Astrocyte of the spinal cord (primary cell): ENCODE measurements around the gene C2orf76.

Source experiments
- DNase-seq: peaks from one replicate; pipeline ENCODE4 v3.0.0; 2011; ENCODE audit warnings: low read depth, low spot score
- H3K4me3 ChIP-seq: 2 replicates; pipeline ENCODE4 v1.5.1; 2011; ENCODE audit warnings: low read depth, mild to moderate bottlenecking, low read length, moderate library complexity
- in situ Hi-C: cut with HindIII; loops from 2 replicates; pipeline ENCODE4 v1.10.0; 2017; ENCODE audit warnings: low sequenced_read_pairs
- TF ChIP-seq, protein P1 (sequence below): IDR thresholded peaks from 2 replicates; pipeline ENCODE4 v1.5.1; 2012; ENCODE audit warnings: low read depth, mild to moderate bottlenecking, low read length, inconsistent platforms

C2orf76 gene

DNA sequence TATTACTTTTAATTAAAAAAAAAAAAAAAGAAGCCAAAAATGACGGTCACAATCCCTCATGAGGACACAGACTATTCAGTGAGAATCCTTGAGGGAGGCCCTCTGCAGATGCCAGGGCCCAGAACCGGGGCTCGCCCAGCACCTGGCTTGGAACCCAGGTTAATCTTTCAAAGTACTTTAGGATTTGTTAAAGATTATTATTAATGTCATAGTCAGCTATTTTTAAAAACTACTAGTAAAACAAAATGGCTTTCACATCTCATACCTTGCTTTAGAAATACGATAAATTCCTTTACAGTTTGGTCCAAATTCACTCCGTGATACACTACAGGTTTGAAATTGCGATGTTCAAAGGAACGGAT lies 27.1 kb downstream of the C2orf76 start:
- in situ Hi-C loops, result no loop called here
- no peak for DNase-seq
- H3K4me3 ChIP-seq, result no peak overlapping the region
- TF ChIP-seq, protein P1, sequence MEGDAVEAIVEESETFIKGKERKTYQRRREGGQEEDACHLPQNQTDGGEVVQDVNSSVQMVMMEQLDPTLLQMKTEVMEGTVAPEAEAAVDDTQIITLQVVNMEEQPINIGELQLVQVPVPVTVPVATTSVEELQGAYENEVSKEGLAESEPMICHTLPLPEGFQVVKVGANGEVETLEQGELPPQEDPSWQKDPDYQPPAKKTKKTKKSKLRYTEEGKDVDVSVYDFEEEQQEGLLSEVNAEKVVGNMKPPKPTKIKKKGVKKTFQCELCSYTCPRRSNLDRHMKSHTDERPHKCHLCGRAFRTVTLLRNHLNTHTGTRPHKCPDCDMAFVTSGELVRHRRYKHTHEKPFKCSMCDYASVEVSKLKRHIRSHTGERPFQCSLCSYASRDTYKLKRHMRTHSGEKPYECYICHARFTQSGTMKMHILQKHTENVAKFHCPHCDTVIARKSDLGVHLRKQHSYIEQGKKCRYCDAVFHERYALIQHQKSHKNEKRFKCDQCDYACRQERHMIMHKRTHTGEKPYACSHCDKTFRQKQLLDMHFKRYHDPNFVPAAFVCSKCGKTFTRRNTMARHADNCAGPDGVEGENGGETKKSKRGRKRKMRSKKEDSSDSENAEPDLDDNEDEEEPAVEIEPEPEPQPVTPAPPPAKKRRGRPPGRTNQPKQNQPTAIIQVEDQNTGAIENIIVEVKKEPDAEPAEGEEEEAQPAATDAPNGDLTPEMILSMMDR, result no peak

DNA sequence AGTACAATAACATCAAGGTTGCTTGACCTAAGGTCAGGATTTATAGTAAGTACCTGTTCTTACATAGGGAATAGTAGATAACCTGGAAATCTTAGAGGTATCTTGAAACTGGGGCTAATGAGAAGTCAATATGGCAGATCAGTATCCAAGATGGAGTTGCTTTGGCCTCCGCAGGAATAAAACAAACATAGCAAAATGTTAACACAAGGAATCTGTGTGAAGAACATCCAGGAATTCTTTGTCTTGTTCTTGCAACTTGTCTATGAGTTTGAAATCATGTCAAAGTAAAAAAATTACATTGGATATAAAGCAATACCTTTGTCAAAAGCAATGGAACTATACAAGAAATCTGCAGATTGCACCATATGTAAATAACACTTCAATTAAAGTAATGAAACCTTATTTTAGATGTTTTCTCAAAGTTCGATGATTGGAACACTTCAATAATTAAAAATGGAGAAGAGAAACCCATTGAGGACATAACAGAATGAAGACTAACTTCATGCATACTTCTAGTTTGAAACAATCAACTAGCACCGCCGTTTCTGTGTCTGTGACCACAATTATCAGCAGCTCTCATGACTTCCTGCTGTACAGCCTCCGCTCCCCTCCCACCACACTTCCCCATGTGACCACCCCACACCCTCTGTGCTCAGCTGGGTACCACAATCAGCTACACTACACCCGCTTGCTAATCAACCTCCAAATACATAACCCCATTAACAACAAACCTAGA lies 27.6 kb downstream of the C2orf76 start:
- in situ Hi-C loops, result no loop called here
- TF ChIP-seq, protein P1, result no peak
- no peak for DNase-seq
- no peak overlapping the region for H3K4me3 ChIP-seq

DNA sequence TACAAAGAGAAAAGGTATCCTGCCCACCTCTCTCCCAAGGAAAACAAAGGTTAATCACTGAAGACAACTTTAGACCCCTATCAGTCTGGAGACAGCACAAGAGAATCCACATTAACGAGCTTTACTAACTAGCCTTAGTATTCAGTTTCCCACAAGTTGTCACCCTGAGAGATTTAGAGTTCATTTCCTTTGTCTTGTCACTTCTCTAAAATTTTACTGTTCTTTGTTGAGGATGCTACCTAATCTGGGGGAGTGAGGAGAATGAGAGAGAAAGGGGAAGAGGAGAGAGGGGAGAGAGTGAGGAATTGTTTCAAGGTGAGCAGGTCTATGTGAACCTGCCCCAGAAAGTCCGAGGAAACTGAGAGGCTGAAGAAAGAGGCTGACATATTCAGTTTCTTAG lies 28.4 kb downstream of the C2orf76 start:
- in situ Hi-C loops, result no loop called here
- H3K4me3 ChIP-seq, result no peak overlapping the region
- DNase-seq, result no peak
- TF ChIP-seq, protein P1, result no peak

GRCh38 chr2:119337749-119338148 lies 28.9 kb downstream of the C2orf76 start:
- TF ChIP-seq, protein P1, result no peak
- no peak for DNase-seq
- no peak overlapping the region for H3K4me3 ChIP-seq
- in situ Hi-C loops, result no loop called here

GRCh38 chr2:119333833-119334232 lies 32.8 kb downstream of the C2orf76 start:
- H3K4me3 ChIP-seq, result no peak overlapping the region
- DNase-seq, result no peak
- TF ChIP-seq, protein P1, result no peak
- in situ Hi-C loops, result no loop called here

DNA sequence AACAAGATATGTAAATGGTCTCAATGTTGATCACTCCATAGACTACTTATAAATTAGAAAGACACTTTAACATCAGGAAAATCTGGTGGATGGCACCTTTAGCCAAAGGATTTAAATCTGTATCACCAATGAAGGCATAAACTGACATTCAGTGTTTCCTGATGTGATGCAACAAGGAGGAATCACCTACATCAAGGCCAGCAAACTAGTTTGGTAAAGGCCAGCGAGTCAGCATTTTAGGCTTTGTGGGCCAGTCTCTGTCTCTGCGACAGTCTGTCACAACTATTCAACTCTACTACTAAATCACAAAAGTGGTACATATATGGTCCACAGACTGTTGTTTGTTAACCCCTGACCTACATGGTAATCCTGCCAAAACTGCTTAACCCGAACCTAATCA lies 33.3 kb downstream of the C2orf76 start:
- no peak for DNase-seq
- H3K4me3 ChIP-seq, result no peak overlapping the region
- in situ Hi-C loops, result no loop called here
- TF ChIP-seq, protein P1, result no peak
